NCI-H510A treated with DMSO at 0.1 percent for 48 hours (cell line): ENCODE results near the gene HABP4.

Source experiments
- DNase-seq: peaks from one replicate; lab custom pipeline; 2025; lab: John Stamatoyannopoulos, UW

The HABP4 gene

GRCh38 chr9:96524045-96524444, 74.1 kb downstream of the HABP4 start:
- no peak for DNase-seq

DNA sequence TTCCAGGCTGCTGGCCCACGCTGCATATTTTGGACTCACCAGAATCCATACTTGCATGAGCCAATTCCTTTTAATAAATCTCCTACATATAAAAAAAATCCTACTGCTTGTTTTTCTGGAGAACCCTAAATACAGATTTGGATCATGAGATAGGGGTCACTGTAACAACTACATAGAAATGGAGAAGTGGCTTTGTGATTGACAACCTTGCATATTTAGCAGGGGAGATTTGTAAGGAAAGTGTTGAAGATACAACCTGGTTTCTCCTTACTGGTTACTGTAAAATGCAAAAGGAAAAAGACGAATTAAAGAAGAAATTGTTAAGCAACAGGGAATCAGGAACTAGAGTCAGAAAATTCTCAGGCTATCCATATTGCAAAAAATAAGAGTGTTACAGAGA, 74.8 kb downstream of the HABP4 start:
- no peak for DNase-seq

- DNase-seq = no peak
These were observed 82.2 kb downstream of the HABP4 start for GRCh38 chr9:96532173-96532572.

DNA sequence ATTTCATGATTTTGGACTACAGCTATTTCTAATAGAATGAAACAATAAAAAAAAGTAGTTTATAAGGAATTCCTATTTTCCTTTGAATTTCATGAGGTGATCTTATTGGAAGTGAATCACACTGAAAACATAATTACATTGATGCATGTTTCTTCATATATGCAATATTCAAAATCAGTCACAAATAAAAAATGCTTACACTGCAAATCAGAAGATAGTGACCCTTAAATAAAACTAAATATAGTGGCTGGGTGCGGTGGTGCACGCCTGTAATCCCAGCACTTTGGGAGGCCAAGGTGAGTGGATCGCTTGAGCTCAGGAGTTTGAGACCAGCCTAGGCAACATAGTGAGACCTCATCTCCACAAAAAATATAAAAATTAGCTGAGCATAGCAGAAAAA, 90.1 kb downstream of the HABP4 start:
- no peak for DNase-seq
